T47D (cell line): Measurements from ENCODE around the gene TBCD.

Experiments used
- DNase-seq, 2 experiments: peaks; one replicate each; pipeline versions ENCODE4 v3.0.0 to v3.0.0-alpha.2; 2011 to 2012; ENCODE audit warnings: low read depth in 1 of 2, low spot score in 1 of 2
- JUND ChIP-seq: IDR thresholded peaks from 2 replicates; pipeline ENCODE4 v1.6.1; 2012; ENCODE audit warnings: low read depth
- in situ Hi-C: cut with HindIII; loops from 2 replicates; pipeline ENCODE4 v1.10.0; 2016; ENCODE audit warnings: low sequenced_read_pairs, low pct_unique_long_range_greater_than_20kb

TBCD gene

DNA sequence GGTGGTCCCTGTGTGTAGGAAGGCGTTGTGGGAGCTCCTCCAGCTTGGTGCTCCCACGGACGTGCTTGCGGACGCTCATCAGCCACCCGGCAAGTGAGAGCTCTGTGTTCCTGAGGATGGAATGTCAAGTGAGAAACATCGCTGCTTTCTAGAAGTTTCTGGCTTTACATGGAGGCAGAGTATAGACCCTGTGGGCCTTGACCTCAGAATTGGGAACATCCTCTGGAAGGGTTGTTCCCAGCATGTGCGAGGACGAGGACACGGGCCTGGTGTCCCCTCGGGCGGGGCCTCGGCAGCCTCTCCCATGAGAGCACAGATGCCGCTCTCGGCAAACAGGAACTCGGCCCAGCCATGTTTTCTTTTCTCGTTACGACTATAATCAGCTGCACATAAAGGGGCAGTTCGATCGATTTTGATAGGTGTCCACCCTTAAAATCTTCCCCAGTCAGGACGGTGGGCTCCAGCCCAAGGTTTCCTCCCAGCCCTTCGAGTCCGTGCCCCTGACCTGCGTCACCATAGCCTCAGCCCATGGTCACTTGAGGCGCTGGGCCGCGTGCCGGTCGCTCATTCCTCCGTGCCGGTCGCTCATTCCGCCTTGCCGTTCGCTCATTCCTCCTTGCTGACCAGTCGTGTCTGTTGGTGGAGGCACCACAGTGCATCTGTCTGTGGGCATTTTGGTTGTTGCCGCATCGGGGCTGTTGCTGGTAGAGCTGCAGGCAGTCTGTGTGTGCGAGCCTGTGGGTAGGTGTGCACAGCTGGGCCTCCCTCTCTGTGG is 179.2 kb downstream of the TBCD start:
- no peak for DNase-seq
- TF ChIP-seq JUND, result no peak
- in situ Hi-C loops, result no loop called here

DNA sequence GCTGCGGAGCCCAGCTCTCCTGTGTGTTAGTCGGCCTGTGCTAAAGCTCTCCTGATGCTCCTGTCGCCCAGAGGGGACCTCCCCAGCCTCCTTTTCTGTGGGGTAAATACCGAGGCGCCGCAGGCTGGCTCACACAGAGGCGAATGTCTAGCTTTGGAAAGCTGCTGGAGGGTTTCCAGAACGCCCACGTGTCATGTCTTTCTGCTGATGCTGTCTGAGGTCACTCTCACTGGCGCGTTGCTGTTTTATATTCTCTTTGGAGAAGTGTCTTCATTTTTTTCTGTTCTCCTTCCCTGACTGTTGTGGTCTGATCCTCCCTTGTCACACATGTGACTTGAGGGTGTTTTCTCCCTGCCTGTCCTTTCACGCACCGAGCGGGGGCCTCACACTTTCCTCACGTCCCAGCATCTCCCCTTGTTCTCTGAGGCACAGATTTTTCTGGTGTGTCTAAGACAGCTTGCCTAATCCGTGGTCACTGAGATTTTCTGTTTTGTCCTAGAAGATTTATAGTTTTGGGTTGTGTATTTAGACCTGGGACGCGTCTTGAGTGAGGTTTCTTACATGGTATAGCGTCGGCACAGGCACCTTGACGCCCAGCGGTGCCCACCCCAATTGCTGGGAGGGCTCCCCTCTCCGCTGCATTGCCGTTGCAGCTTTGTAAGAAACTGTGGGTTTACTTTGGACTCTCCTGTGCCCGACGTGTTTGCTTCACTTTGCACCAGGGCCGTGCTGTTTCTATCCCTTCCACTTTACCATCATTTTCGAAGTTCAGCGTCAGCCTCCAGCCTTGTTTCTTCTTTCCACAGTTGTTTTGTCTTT is 180.0 kb downstream of the TBCD start:
- TF ChIP-seq JUND, result no peak
- in situ Hi-C loops, result no loop called here
- no peak for DNase-seq

DNA sequence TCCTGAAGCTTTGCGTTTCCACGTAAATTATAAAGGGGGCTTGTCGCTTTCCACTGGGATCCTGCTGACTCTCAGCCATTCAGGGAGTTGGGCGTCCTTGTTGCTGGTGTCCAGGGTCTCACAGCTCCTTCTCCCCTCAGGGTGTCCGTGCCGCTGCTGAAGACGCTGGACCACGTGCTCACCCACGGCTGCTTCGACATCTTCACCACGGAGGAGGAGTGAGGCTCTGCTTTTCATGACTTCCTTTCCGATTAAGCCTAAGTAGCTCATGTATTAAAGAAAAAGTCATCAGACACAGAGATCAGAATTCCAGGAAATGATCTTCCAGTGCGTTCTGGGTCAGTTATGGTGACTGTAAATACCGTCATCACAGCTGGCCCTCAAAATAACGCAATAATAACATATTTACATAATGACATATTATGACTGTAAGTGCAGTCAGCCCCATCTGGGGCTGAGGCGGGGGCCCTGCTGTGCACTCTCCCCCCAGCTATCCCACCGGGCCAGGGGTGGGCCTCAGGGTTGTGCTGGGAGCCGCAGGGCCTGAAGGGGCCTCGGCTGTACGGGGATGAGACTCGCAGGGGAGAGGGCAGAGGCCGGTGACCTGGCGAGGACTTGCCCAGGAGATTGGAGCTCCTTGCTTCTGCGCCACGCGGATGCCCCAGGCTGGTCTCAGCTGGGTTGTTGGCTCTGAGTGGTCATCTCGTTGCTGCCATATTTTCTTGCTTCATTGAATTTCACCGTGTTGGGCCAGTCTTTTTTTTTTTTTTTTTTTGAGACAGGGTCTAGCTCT is 180.8 kb downstream of the TBCD start:
- in situ Hi-C loops, result no loop called here
- no peak for DNase-seq
- no peak for TF ChIP-seq JUND

DNA sequence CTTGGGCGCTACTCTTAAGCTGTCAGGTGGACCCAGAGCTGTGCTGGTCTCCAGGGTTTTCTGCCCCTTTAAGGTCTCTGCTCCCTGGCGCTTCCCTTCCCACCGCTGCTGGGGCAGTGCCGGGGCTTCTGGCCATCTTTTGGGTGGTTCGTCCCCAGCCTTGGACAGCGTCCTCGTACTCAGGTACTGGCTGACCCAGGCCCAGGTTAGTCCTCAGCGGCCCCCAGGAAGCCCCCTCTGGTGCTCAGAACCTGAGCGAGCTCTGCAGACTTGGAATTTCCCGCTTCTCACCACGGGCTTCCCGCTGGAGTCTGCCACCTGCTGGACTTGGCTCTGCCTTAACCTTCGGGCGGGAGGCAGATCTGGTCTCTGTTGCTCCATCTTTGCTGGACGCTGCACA is 182.0 kb downstream of the TBCD start:
- in situ Hi-C loops, result no loop called here
- DNase-seq, result no peak
- TF ChIP-seq JUND, result no peak

DNA sequence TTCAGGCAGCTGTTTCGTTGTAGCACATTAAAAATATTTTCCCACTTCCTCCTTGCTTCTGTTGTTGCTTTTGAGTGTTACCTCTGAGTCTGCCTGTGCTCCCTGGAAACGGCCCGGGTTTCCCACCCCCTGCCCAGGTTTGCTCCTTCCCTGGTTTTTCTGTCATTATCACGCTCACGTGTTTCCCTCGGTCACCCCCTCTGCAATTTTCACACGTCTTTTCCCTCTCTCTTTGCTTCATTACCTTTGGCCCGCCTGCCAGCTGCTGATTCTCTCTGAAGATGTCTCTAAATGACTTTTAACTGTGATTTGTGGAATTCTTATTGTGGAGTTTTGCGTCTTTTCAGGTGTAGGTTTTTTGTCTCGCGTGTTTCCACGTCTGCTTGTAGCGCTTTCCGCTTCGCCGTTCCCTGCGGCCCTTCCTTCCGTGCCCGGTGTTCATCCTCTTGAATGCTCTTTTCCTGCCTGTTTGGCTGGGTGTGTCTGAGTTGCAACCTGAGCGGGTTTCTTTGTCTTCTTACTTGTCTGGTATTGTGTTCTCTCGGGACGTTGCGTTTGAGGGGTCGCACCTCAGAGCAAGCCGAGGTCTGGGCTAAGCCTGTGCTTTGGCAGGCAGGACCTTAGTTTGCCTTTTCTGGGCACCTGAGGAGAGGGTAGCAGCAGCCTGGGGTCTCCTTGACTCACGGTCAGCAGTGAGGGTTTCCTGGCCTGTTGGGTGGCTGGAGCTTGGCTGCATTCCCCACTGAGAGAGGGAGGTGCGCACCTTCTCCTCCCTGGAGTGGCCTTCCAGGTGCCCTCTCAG is 184.3 kb downstream of the TBCD start:
- no peak for DNase-seq

DNA sequence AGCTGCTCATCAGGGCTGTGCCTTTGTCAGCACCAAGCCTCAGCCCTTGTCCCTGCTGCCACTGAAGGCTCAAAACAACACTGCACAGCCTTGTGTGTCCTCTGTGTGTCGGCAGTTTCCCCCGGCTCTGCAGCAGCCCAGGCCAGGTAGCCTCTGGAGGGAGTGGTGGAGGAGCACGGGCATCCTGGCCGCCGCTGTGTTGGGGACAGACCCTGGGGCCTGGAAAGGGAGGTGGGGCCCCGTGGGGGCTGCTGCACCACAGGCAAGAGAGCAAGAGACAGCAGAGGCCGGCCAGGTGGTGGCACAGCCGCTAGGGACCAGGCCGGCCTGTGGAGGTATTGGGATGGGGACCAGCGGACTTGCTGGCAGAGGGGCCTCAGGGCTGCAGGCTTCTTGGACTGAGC is 184.9 kb downstream of the TBCD start:
- no peak for TF ChIP-seq JUND
- in situ Hi-C loops, result no loop called here

More for the DNA sequence above, 184.3 kb downstream of the TBCD start:
- TF ChIP-seq JUND, result no peak
- in situ Hi-C loops, result no loop called here

DNA sequence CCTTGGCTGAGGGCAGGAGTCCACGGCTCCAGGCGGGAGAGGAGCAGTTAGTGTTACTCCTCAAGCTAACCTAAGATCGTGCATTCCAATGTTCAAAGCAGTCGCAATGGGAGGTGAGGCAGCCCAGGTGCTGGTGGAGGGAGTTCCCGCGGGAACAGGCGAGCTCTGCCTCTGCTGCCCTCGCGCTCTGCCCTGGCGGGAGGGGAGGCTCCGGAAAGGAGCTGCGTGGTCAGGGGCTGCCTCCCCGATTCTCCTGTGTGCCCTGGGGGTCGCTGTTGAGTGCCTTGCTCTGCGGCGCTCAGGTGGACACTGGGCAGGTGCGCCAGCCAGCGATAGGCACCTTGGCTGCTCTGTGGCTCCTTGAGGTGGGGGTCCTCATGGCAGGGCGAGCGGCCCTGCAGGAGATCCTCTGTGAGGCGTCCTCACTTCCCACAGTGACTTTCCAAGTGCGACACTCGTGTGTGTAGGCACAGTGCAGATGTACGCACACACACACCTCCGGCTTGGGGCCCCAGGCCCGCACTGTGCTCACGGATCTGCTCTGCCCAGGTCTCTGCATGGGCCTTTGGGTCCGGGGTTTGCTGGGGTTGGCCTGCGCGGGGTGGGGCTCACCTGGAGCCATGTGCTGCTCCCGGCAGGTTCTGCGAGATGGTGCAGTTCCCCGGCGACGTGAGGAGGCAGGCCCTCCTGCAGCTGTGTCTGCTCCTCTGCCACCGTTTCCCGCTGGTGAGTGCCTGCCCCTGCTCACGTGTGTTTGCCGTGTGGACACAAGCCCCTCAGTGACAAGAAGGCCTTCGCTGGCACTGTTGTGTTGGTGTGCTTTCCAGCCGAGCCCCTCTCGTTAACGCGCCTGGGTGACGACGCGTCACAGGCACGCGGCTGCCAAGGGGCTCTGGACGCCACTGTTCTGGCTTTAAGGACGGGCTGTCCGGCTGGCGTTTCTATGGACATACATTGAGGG is 185.8 kb downstream of the TBCD start:
- DNase-seq, result no peak
- no peak for TF ChIP-seq JUND
- in situ Hi-C loops, result no loop called here

More for the DNA sequence above, 184.9 kb downstream of the TBCD start:
- DNase-seq, result no peak

DNA sequence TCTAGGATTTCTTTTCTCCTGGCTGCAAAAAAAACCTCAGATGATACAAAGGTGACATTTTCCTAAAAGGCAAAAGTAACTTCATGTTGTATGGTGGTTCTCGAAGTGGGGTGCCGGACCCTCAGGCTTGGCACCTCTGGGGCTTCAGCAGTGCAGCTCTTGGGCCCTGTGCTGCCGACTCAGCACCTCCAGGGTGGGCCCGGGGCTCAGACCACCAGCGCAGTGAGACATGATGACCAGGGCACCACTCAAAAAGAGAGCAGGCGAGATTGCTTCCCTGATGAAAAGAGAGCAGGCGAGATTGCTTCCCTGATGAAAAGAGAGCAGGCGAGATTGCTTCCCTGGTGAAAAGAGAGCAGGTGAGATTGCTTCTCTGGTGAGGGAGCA is 186.6 kb downstream of the TBCD start:
- no peak for TF ChIP-seq JUND
- in situ Hi-C loops, result no loop called here
- no peak for DNase-seq

DNA sequence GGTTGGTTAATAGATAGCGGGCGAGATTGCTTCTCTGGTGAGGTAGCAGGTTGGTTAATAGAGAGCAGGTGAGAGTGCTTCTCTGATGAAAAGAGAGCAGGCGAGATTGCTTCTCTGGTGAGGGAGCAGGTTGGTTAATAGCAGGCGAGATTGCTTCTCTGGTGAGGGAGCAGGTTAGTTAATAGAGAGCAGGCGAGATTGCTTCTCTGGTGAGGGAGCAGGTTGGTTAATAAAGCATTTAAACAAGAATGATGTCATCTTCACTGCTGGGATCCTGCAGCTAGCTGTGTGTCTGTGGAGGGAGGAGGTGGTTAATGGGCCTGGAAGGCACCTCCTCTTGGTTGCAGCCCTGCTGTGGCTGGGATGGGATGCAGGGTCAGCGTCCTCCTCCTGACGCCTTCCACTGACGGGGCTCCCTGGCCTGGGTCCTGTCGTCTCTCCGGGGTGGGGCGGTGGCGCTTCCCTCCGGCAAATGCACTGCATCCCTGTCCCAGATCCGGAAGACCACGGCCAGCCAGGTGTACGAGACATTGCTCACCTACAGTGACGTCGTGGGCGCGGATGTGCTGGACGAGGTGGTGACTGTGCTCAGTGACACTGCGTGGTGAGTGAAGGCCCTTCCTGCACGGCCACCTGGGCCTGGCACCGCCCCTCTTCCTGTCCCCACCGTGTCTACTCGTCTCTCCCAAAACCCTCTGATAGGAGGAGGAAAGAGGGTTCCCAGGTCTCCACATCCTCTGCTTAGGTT is 187.2 kb downstream of the TBCD start:
- DNase-seq, result no peak
- in situ Hi-C loops, result no loop called here
- no peak for TF ChIP-seq JUND

DNA sequence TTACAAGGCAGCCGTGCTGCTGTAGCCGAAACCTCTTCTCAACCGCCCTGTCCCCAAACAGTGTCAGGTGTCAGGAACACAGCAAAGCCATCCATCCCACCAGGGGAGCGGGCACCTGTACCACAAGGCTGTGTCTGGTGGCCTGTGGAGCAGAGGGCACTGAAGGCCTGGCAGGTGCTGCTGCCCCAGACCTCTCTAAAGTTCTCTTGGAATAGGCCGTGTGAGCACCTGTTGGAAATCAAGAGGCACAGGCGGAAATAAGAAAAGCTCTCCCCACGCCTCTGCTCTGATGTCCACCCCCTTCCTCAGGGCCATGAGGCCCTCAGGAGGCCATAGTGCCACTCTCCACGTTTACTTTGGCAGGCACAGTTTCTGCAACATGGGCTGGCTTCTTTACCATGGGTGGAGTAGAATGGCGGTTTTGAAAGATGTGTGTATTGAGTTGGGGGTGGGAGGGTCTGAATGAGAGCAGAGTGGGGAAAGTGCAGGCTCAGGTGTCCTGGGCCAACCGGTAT is 187.8 kb downstream of the TBCD start:
- no peak for TF ChIP-seq JUND
- in situ Hi-C loops, result no loop called here
- no peak for DNase-seq
